Neural cell (in vitro differentiated cells): Measurements from ENCODE around the gene FAM228B. TPM values are rescaled to one million over a fixed set of nuclear protein-coding genes. Genes with fewer than 3 reads are reported as not detected.

Experiments
- H2AFZ ChIP-seq: fragments of 200-600, 300-800 bp; sonication (generic), shearing (Covaris generic); 2 replicates; pipeline ENCODE4 v1.6.0; 2014; ENCODE audit warnings: low read depth, mild to moderate bottlenecking, antibody characterized with exemption, low read length, moderate library complexity
- H3F3A ChIP-seq: fragments of 200-600 bp; shearing (Covaris generic); 2 replicates; pipeline ENCODE4 v1.6.1; 2016; ENCODE audit warnings: mild to moderate bottlenecking, moderate library complexity, mixed read lengths, antibody characterized with exemption, low read length; ENCODE audit not compliant: insufficient read depth, poor library complexity, severe bottlenecking
- H3K27ac ChIP-seq: fragments of 200-600, 300-800 bp; sonication (generic), shearing (Covaris generic); 2 replicates; pipeline ENCODE4 v1.5.1; 2014; ENCODE audit warnings: mild to moderate bottlenecking, low read length, moderate library complexity
- H3K27me3 ChIP-seq: fragments of 300-800, 200-600 bp; sonication (generic), shearing (Covaris generic); 2 replicates; pipeline ENCODE4 v1.6.0; 2014; ENCODE audit warnings: mild to moderate bottlenecking, low read depth, low read length, moderate library complexity; ENCODE audit not compliant: insufficient read depth
- H3K36me3 ChIP-seq: fragments of 300-800, 200-600 bp; sonication (generic), shearing (Covaris generic); 2 replicates; pipeline ENCODE4 v1.5.1; 2014; ENCODE audit warnings: mild to moderate bottlenecking, antibody characterized with exemption, low read length, moderate library complexity; ENCODE audit not compliant: insufficient read depth
- H3K4me2 ChIP-seq: fragments of 300-800, 200-600 bp; sonication (generic), shearing (Covaris generic); 2 replicates; pipeline ENCODE4 v1.6.0; 2014; ENCODE audit warnings: mild to moderate bottlenecking, low read length
- H3K4me3 ChIP-seq: fragments of 300-800, 200-600 bp; sonication (generic), shearing (Covaris generic); 2 replicates; pipeline ENCODE4 v1.5.1; 2014; ENCODE audit warnings: mild to moderate bottlenecking, low read length, moderate library complexity
- H3K79me2 ChIP-seq: fragments of 200-600 bp; shearing (Covaris generic); replicated peaks from 2 replicates; pipeline ENCODE4 v1.6.0; 2014; ENCODE audit warnings: mild to moderate bottlenecking, low read length, moderate library complexity; ENCODE audit not compliant: insufficient read depth
- H3K9ac ChIP-seq: fragments of 300-800, 200-600 bp; sonication (generic), shearing (Covaris generic); 2 replicates; pipeline ENCODE4 v1.6.1; 2016; ENCODE audit warnings: mild to moderate bottlenecking, low read length, mixed read lengths
- H3K9me2 ChIP-seq: fragments of 200-600 bp; shearing (Covaris generic); 2 replicates; pipeline ENCODE4 v1.6.1; 2016; ENCODE audit warnings: mild to moderate bottlenecking, low read length, mixed read lengths; ENCODE audit not compliant: insufficient read depth
- H3K9me3 ChIP-seq: fragments of 200-600, 300-800 bp; sonication (generic), shearing (Covaris generic); 2 replicates; pipeline ENCODE4 v1.6.1; 2016; ENCODE audit warnings: mild to moderate bottlenecking, mixed run types, low read length, moderate library complexity, mixed read lengths
- H4K20me1 ChIP-seq: fragments of 200-600 bp; shearing (Covaris generic); 2 replicates; pipeline ENCODE4 v1.6.1; 2016; ENCODE audit warnings: mild to moderate bottlenecking, mixed run types; ENCODE audit not compliant: insufficient read depth
- CTCF ChIP-seq: fragments of 450-650 bp; IDR thresholded peaks from 2 replicates; pipeline ENCODE4 v1.5.1; 2014; ENCODE audit warnings: antibody characterized with exemption, mild to moderate bottlenecking, moderate library complexity; ENCODE audit not compliant: poor library complexity, severe bottlenecking
- EP300 ChIP-seq: fragments of 450-650 bp; conservative IDR thresholded peaks from 2 replicates; pipeline ENCODE4 v1.6.1; 2014; ENCODE audit warnings: antibody characterized with exemption, mild to moderate bottlenecking, moderate library complexity; ENCODE audit not compliant: poor library complexity, severe bottlenecking
- EZH2 ChIP-seq: fragments of 200-600, 300-800 bp; shearing (Covaris generic), sonication (generic); IDR thresholded peaks from 2 replicates; pipeline ENCODE4 v1.6.1; 2014; ENCODE audit warnings: antibody characterized with exemption, low read length, borderline replicate concordance, mild to moderate bottlenecking; ENCODE audit not compliant: insufficient read depth, poor library complexity, severe bottlenecking
- MXI1 ChIP-seq: fragments of 450-650 bp; conservative IDR thresholded peaks from 2 replicates; pipeline ENCODE4 v1.6.1; 2014; ENCODE audit warnings: antibody characterized with exemption, mild to moderate bottlenecking; ENCODE audit not compliant: poor library complexity, severe bottlenecking
- POLR2AphosphoS5 ChIP-seq: IDR thresholded peaks from 2 replicates; pipeline ENCODE4 v1.6.1; 2012
- RAD21 ChIP-seq: fragments of 450-650 bp; conservative IDR thresholded peaks from 2 replicates; pipeline ENCODE4 v1.6.1; 2014; ENCODE audit warnings: antibody characterized with exemption, mild to moderate bottlenecking, moderate library complexity
- SMC3 ChIP-seq: fragments of 450-650 bp; conservative IDR thresholded peaks from 2 replicates; pipeline ENCODE4 v1.6.1; 2014; ENCODE audit warnings: antibody characterized with exemption, mild to moderate bottlenecking, moderate library complexity; ENCODE audit not compliant: poor library complexity
- TAF1 ChIP-seq: IDR thresholded peaks from 2 replicates; pipeline ENCODE4 v1.6.1; 2012; ENCODE audit warnings: low read depth
- polyA plus RNA-seq: library from polyadenylated mRNA; depleted of rRNA; stranded (reverse); fragments of >200 nt; gene quantifications from 2 replicates; pipeline ENCODE4 v1.2.3, GENCODE V29; 2014
- TF ChIP-seq, protein P1 (sequence below): IDR thresholded peaks from 2 replicates; pipeline ENCODE4 v1.6.1; 2012; ENCODE audit warnings: borderline replicate concordance

The FAM228B gene
- polyA plus RNA-seq, 1 donor from 2014 or later, result 22.0 TPM

DNA sequence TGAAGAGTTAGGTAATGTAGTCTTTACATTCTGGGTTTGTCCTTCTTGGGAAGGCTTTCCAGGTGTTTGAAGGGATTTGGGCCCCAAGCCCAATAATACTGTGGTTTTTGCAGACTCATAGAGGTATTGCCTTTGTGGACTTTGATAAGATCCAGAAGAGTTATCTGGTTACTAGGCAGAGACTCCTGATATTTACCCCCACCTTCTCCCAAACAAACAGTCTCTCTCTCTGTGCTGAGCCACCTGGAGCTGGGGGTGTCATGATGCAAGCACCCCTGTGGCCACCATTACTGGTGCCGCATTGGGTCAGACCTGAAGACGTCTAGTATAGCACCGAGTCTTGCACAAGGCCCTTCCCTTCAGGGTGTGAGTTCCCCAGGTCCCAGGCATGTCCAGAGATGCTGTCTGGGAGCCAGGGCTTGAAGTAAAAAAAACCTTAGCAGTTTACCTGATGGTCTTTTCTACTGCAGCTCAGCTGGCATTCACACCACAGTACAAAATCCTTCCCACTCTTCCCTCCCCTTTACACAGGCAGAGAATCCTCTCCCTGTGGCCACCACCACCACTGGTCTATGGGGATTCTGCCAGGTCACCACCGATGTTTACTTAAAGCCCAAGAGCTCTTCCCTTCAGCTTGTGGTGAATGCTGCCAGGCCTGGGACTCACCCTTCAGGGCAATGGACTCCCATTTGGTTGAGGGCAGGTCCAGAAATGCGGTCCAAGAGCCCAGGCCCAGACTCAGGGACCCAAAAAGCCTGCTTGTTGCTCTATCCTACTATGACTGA lies 29.3 kb downstream of the FAM228B start:
- Histone ChIP-seq H3K4me2 (no peak overlapping the region), H3K36me3 (peaks cover 4% of the 10 kb centered on the region), H3F3A (no peaks in the 10 kb centered on the region), H3K9me3 (no peaks in the 10 kb centered on the region), H3K79me2 (no peaks in the 10 kb centered on the region), H3K27ac (no peak overlapping the region), H3K9ac (no peak overlapping the region), H2AFZ (no peak overlapping the region), H3K27me3 (no peaks in the 10 kb centered on the region), H3K4me3 (no peak overlapping the region), H4K20me1 (no peaks in the 10 kb centered on the region), H3K9me2 (no peaks in the 10 kb centered on the region)
- TF ChIP-seq EP300 (no peak), CTCF (no peak), RAD21 (no peak), TAF1 (no peak), EZH2 (no peak), MXI1 (no peak), SMC3 (no peak), POLR2AphosphoS5 (no peak)
- TF ChIP-seq, protein P1, sequence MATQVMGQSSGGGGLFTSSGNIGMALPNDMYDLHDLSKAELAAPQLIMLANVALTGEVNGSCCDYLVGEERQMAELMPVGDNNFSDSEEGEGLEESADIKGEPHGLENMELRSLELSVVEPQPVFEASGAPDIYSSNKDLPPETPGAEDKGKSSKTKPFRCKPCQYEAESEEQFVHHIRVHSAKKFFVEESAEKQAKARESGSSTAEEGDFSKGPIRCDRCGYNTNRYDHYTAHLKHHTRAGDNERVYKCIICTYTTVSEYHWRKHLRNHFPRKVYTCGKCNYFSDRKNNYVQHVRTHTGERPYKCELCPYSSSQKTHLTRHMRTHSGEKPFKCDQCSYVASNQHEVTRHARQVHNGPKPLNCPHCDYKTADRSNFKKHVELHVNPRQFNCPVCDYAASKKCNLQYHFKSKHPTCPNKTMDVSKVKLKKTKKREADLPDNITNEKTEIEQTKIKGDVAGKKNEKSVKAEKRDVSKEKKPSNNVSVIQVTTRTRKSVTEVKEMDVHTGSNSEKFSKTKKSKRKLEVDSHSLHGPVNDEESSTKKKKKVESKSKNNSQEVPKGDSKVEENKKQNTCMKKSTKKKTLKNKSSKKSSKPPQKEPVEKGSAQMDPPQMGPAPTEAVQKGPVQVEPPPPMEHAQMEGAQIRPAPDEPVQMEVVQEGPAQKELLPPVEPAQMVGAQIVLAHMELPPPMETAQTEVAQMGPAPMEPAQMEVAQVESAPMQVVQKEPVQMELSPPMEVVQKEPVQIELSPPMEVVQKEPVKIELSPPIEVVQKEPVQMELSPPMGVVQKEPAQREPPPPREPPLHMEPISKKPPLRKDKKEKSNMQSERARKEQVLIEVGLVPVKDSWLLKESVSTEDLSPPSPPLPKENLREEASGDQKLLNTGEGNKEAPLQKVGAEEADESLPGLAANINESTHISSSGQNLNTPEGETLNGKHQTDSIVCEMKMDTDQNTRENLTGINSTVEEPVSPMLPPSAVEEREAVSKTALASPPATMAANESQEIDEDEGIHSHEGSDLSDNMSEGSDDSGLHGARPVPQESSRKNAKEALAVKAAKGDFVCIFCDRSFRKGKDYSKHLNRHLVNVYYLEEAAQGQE, result no peak

DNA sequence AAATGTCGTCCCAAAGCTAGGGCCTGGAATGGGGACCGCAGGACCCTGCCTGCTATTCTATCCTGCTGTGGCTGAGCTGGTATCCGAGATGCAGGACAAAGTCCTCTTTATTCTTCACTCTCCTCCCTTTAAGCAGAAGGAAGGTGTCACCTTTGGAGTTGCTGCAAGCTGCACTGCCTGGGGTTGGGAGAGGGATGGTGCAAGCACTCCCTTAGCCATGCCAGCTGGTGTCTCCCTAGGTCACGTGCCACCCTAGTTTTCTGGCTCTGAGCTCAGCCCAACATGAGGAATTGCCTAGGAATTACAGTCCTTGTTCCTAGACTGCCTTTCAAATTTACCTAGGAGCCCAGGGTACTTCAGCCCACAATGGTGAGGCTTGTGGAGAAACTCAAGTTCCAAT lies 30.2 kb downstream of the FAM228B start:
- H2AFZ ChIP-seq, result no peak overlapping the region
- no peaks in the 10 kb centered on the region for H3K27me3 ChIP-seq
- TF ChIP-seq RAD21 (no peak), EZH2 (no peak), MXI1 (no peak), CTCF (no peak), EP300 (no peak), SMC3 (no peak), POLR2AphosphoS5 (no peak), TAF1 (no peak)
- TF ChIP-seq, protein P1, result no peak

More for the DNA sequence above, 30.2 kb downstream of the FAM228B start:
- Histone ChIP-seq H3K4me3 (no peak overlapping the region), H4K20me1 (no peaks in the 10 kb centered on the region), H3K9me3 (no peaks in the 10 kb centered on the region), H3F3A (no peaks in the 10 kb centered on the region), H3K79me2 (no peaks in the 10 kb centered on the region), H3K27ac (no peak overlapping the region), H3K9ac (no peak overlapping the region), H3K9me2 (no peaks in the 10 kb centered on the region), H3K36me3 (no peaks in the 10 kb centered on the region), H3K4me2 (no peak overlapping the region)
